B cell (primary cell): ENCODE measurements around the gene TBCD.

Experiments
- CTCF ChIP-seq: fragments of 200-600 bp; IDR thresholded peaks from one replicate; pipeline ENCODE4 v1.8.0; 2022; ENCODE audit warnings: antibody characterized with exemption, mild to moderate bottlenecking
- EZH2 ChIP-seq: IDR thresholded peaks from 2 replicates; pipeline ENCODE4 v1.6.1; 2012; ENCODE audit warnings: borderline replicate concordance, low read depth, mild to moderate bottlenecking, moderate library complexity, low read length; ENCODE audit not compliant: insufficient read depth, poor library complexity, severe bottlenecking

GRCh38 chr17:82836823-82837357 lies 85.0 kb downstream of the TBCD start:
- no peak for TF ChIP-seq EZH2
- TF ChIP-seq CTCF: no peak
